WTC11 (cell line): ENCODE results near the gene TRMT6.

Experiments
- CREB1 ChIP-seq: sonication (generic); formaldehyde crosslinking; IDR thresholded peaks from 2 replicates; pipeline ENCODE4 v1.8.0; 2023; ENCODE audit warnings: mild to moderate bottlenecking, missing genetic modification reagents
- FOXJ3 ChIP-seq: sonication (generic); formaldehyde crosslinking; IDR thresholded peaks from 2 replicates; pipeline ENCODE4 v1.9.0; 2021; ENCODE audit warnings: missing genetic modification reagents, mild to moderate bottlenecking, borderline replicate concordance
- FOXK1 ChIP-seq: sonication (generic); formaldehyde crosslinking; IDR thresholded peaks from 2 replicates; pipeline ENCODE4 v1.8.0; 2022; ENCODE audit warnings: mild to moderate bottlenecking, moderate library complexity, missing genetic modification reagents
- GTF2I ChIP-seq: fragments of 250-450 bp; sonication (Bioruptor Pico); conservative IDR thresholded peaks from 2 replicates; pipeline ENCODE4 v1.4.0; 2021; ENCODE audit warnings: mild to moderate bottlenecking
- NFE2L1 ChIP-seq: sonication (generic); formaldehyde crosslinking; IDR thresholded peaks from 2 replicates; pipeline ENCODE4 v1.8.1; 2023; ENCODE audit warnings: missing genetic modification reagents
- OVOL2 ChIP-seq: fragments of 250-450 bp; sonication (Bioruptor Pico); IDR thresholded peaks from 2 replicates; pipeline ENCODE4 v1.9.0; 2021; ENCODE audit warnings: mild to moderate bottlenecking, borderline replicate concordance
- SP1 ChIP-seq: sonication (generic); formaldehyde crosslinking; conservative IDR thresholded peaks from 2 replicates; pipeline ENCODE4 v1.8.1; 2022; ENCODE audit warnings: missing genetic modification reagents
- TP53 ChIP-seq: sonication (generic); formaldehyde crosslinking; IDR thresholded peaks from 2 replicates; pipeline ENCODE4 v1.8.1; 2023; ENCODE audit warnings: mild to moderate bottlenecking, missing genetic modification reagents
- TF ChIP-seq, protein P1 (sequence below): fragments of 200-600 bp; IDR thresholded peaks from 2 replicates; pipeline ENCODE4 v1.8.0; 2022; ENCODE audit warnings: antibody characterized with exemption
- TF ChIP-seq, protein P2 (sequence below): fragments of 250-450 bp; sonication (Bioruptor Pico); IDR thresholded peaks from 2 replicates; pipeline ENCODE4 v2.1.2; 2022; ENCODE audit warnings: mild to moderate bottlenecking, moderate library complexity
- TF ChIP-seq, protein P3 (sequence below): sonication (generic); formaldehyde crosslinking; IDR thresholded peaks from 2 replicates; pipeline ENCODE4 v1.8.1; 2022; ENCODE audit warnings: low read depth, mild to moderate bottlenecking, moderate library complexity, missing genetic modification reagents, borderline replicate concordance
- TF ChIP-seq, protein P4 (sequence below): sonication (generic); formaldehyde crosslinking; IDR thresholded peaks from 2 replicates; pipeline ENCODE4 v1.8.1; 2022; ENCODE audit warnings: low read depth, missing genetic modification reagents, borderline replicate concordance
- TF ChIP-seq, protein P5 (sequence below): sonication (generic); formaldehyde crosslinking; IDR thresholded peaks from 2 replicates; pipeline ENCODE4 v1.8.1; 2022; ENCODE audit warnings: mild to moderate bottlenecking, missing genetic modification reagents, moderate library complexity, borderline replicate concordance
- TF ChIP-seq, protein P6 (sequence below): sonication (generic); formaldehyde crosslinking; IDR thresholded peaks from 2 replicates; pipeline ENCODE4 v1.8.0; 2022; ENCODE audit warnings: missing genetic modification reagents

DNA sequence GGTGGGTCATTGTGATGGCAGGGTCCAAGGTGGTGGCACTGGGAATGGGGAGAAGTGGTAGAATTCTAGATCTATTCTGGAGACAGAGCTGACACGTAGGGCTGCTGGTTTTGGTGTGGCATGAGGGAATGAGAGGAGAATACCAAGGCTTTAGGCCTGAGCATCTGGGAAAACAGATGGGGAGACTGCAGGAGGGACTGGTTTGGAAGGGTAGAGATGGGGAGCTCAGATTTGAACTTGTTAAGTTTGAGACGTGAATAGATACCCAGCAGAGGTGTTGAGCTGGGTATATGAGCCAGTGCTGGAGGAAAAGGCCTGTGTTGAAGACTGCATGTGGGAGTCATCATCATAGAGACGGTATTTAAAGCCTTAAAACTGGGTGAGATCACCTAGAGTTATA, 17.5 kb downstream of the TRMT6 start:
- TF ChIP-seq, protein P1, sequence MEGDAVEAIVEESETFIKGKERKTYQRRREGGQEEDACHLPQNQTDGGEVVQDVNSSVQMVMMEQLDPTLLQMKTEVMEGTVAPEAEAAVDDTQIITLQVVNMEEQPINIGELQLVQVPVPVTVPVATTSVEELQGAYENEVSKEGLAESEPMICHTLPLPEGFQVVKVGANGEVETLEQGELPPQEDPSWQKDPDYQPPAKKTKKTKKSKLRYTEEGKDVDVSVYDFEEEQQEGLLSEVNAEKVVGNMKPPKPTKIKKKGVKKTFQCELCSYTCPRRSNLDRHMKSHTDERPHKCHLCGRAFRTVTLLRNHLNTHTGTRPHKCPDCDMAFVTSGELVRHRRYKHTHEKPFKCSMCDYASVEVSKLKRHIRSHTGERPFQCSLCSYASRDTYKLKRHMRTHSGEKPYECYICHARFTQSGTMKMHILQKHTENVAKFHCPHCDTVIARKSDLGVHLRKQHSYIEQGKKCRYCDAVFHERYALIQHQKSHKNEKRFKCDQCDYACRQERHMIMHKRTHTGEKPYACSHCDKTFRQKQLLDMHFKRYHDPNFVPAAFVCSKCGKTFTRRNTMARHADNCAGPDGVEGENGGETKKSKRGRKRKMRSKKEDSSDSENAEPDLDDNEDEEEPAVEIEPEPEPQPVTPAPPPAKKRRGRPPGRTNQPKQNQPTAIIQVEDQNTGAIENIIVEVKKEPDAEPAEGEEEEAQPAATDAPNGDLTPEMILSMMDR, result no peak
- TF ChIP-seq, protein P2, sequence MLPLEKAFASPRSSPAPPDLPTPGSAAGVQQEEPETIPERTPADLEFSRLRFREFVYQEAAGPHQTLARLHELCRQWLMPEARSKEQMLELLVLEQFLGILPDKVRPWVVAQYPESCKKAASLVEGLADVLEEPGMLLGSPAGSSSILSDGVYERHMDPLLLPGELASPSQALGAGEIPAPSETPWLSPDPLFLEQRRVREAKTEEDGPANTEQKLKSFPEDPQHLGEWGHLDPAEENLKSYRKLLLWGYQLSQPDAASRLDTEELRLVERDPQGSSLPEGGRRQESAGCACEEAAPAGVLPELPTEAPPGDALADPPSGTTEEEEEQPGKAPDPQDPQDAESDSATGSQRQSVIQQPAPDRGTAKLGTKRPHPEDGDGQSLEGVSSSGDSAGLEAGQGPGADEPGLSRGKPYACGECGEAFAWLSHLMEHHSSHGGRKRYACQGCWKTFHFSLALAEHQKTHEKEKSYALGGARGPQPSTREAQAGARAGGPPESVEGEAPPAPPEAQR (CRISPR knock-in tag), result no peak
- no peak for TF ChIP-seq FOXJ3
- no peak for TF ChIP-seq GTF2I
- TF ChIP-seq OVOL2 (CRISPR knock-in tag), result no peak
- TF ChIP-seq, protein P3, sequence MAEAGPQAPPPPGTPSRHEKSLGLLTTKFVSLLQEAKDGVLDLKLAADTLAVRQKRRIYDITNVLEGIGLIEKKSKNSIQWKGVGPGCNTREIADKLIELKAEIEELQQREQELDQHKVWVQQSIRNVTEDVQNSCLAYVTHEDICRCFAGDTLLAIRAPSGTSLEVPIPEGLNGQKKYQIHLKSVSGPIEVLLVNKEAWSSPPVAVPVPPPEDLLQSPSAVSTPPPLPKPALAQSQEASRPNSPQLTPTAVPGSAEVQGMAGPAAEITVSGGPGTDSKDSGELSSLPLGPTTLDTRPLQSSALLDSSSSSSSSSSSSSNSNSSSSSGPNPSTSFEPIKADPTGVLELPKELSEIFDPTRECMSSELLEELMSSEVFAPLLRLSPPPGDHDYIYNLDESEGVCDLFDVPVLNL, result no peak
- TF ChIP-seq, protein P4, sequence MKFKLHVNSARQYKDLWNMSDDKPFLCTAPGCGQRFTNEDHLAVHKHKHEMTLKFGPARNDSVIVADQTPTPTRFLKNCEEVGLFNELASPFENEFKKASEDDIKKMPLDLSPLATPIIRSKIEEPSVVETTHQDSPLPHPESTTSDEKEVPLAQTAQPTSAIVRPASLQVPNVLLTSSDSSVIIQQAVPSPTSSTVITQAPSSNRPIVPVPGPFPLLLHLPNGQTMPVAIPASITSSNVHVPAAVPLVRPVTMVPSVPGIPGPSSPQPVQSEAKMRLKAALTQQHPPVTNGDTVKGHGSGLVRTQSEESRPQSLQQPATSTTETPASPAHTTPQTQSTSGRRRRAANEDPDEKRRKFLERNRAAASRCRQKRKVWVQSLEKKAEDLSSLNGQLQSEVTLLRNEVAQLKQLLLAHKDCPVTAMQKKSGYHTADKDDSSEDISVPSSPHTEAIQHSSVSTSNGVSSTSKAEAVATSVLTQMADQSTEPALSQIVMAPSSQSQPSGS (CRISPR knock-in tag), result no peak
- TF ChIP-seq, protein P5, sequence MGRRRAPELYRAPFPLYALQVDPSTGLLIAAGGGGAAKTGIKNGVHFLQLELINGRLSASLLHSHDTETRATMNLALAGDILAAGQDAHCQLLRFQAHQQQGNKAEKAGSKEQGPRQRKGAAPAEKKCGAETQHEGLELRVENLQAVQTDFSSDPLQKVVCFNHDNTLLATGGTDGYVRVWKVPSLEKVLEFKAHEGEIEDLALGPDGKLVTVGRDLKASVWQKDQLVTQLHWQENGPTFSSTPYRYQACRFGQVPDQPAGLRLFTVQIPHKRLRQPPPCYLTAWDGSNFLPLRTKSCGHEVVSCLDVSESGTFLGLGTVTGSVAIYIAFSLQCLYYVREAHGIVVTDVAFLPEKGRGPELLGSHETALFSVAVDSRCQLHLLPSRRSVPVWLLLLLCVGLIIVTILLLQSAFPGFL, result no peak
- TF ChIP-seq, protein P6, sequence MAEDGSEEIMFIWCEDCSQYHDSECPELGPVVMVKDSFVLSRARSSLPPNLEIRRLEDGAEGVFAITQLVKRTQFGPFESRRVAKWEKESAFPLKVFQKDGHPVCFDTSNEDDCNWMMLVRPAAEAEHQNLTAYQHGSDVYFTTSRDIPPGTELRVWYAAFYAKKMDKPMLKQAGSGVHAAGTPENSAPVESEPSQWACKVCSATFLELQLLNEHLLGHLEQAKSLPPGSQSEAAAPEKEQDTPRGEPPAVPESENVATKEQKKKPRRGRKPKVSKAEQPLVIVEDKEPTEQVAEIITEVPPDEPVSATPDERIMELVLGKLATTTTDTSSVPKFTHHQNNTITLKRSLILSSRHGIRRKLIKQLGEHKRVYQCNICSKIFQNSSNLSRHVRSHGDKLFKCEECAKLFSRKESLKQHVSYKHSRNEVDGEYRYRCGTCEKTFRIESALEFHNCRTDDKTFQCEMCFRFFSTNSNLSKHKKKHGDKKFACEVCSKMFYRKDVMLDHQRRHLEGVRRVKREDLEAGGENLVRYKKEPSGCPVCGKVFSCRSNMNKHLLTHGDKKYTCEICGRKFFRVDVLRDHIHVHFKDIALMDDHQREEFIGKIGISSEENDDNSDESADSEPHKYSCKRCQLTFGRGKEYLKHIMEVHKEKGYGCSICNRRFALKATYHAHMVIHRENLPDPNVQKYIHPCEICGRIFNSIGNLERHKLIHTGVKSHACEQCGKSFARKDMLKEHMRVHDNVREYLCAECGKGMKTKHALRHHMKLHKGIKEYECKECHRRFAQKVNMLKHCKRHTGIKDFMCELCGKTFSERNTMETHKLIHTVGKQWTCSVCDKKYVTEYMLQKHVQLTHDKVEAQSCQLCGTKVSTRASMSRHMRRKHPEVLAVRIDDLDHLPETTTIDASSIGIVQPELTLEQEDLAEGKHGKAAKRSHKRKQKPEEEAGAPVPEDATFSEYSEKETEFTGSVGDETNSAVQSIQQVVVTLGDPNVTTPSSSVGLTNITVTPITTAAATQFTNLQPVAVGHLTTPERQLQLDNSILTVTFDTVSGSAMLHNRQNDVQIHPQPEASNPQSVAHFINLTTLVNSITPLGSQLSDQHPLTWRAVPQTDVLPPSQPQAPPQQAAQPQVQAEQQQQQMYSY, result no peak
- no peak for TF ChIP-seq NFE2L1 (CRISPR knock-in tag)
- TF ChIP-seq FOXK1 (CRISPR knock-in tag), result no peak
- no peak for TF ChIP-seq CREB1 (CRISPR knock-in tag)
- no peak for TF ChIP-seq TP53 (CRISPR knock-in tag)
- no peak for TF ChIP-seq SP1 (CRISPR knock-in tag)
